HEK293 (cell line): ENCODE measurements around the gene KREMEN2.

Source experiments
- BCL11B ChIP-seq: fragments of 450-650 bp; formaldehyde crosslinking; IDR thresholded peaks from 2 replicates; pipeline ENCODE4 v1.5.1; 2016; ENCODE audit warnings: low read depth, missing biosample characterization, missing genetic modification characterization
- ELK4 ChIP-seq: IDR thresholded peaks from 2 replicates; pipeline ENCODE4 v1.6.1; 2011; ENCODE audit warnings: mild to moderate bottlenecking, low read depth, low read length, borderline replicate concordance
- HOXC10 ChIP-seq: sonication (generic); formaldehyde crosslinking; IDR thresholded peaks from 2 replicates; pipeline ENCODE4 v1.8.1; 2023; ENCODE audit warnings: mild to moderate bottlenecking, missing genetic modification reagents
- IKZF3 ChIP-seq: fragments of 450-650 bp; IDR thresholded peaks from 2 replicates; pipeline ENCODE4 v1.5.0; 2018; ENCODE audit warnings: missing biosample characterization, mild to moderate bottlenecking, missing genetic modification characterization, moderate library complexity
- MYNN ChIP-seq: fragments of 450-650 bp; formaldehyde crosslinking; IDR thresholded peaks from 2 replicates; pipeline ENCODE4 v1.5.1; 2016; ENCODE audit warnings: missing biosample characterization, missing genetic modification characterization, borderline replicate concordance
- SCRT1 ChIP-seq: fragments of 450-650 bp; formaldehyde crosslinking; IDR thresholded peaks from 2 replicates; pipeline ENCODE4 v1.5.1; 2016; ENCODE audit warnings: missing biosample characterization, missing genetic modification characterization, borderline replicate concordance
- YY2 ChIP-seq: fragments of 450-650 bp; formaldehyde crosslinking; IDR thresholded peaks from 2 replicates; pipeline ENCODE4 v1.5.1; 2016; ENCODE audit warnings: missing biosample characterization, missing genetic modification characterization
- ZBTB26 ChIP-seq: fragments of 450-650 bp; formaldehyde crosslinking; optimal IDR thresholded peaks from 2 replicates; pipeline ENCODE3; 2016; ENCODE audit warnings: missing biosample characterization, mild to moderate bottlenecking, missing genetic modification characterization
- ZBTB49 ChIP-seq: fragments of 450-650 bp; formaldehyde crosslinking; IDR thresholded peaks from 2 replicates; pipeline ENCODE4 v1.5.1; 2016; ENCODE audit warnings: missing biosample characterization, missing genetic modification characterization, low read depth
- ZFP69B ChIP-seq: fragments of 450-650 bp; formaldehyde crosslinking; IDR thresholded peaks from 2 replicates; pipeline ENCODE4 v1.5.1; 2016; ENCODE audit warnings: missing biosample characterization, missing genetic modification characterization
- ZNF140 ChIP-seq: fragments of 450-650 bp; formaldehyde crosslinking; IDR thresholded peaks from 2 replicates; pipeline ENCODE4 v1.5.1; 2016; ENCODE audit warnings: missing biosample characterization, missing genetic modification characterization
- ZNF148 ChIP-seq: fragments of 450-650 bp; formaldehyde crosslinking; IDR thresholded peaks from 2 replicates; pipeline ENCODE4 v1.5.0; 2017; ENCODE audit warnings: missing biosample characterization, missing genetic modification characterization, borderline replicate concordance
- ZNF157 ChIP-seq: fragments of 450-650 bp; formaldehyde crosslinking; IDR thresholded peaks from 2 replicates; pipeline ENCODE4 v1.5.1; 2016; ENCODE audit warnings: missing biosample characterization, missing genetic modification characterization
- ZNF169 ChIP-seq: fragments of 450-650 bp; formaldehyde crosslinking; IDR thresholded peaks from 2 replicates; pipeline ENCODE4 v1.5.1; 2016; ENCODE audit warnings: missing biosample characterization, missing genetic modification characterization
- ZNF19 ChIP-seq: fragments of 450-650 bp; formaldehyde crosslinking; IDR thresholded peaks from 2 replicates; pipeline ENCODE4; 2016; ENCODE audit warnings: missing biosample characterization, missing genetic modification characterization, low read depth
- ZNF2 ChIP-seq: fragments of 450-650 bp; formaldehyde crosslinking; IDR thresholded peaks from 2 replicates; pipeline ENCODE4 v1.5.1; 2016; ENCODE audit warnings: missing biosample characterization, missing genetic modification characterization
- ZNF302 ChIP-seq: fragments of 450-650 bp; formaldehyde crosslinking; IDR thresholded peaks from 2 replicates; pipeline ENCODE4 v1.5.1; 2016; ENCODE audit warnings: missing biosample characterization, missing genetic modification characterization, low read depth
- ZNF549 ChIP-seq: fragments of 450-650 bp; IDR thresholded peaks from 2 replicates; pipeline ENCODE4 v1.5.1; 2018; ENCODE audit warnings: missing biosample characterization, missing genetic modification characterization, mild to moderate bottlenecking, inconsistent platforms, moderate library complexity
- ZNF555 ChIP-seq: fragments of 450-650 bp; formaldehyde crosslinking; conservative IDR thresholded peaks from 2 replicates; pipeline ENCODE4 v1.5.1; 2017; ENCODE audit warnings: missing biosample characterization, mild to moderate bottlenecking, missing genetic modification characterization, inconsistent platforms
- ZNF560 ChIP-seq: fragments of 450-650 bp; formaldehyde crosslinking; IDR thresholded peaks from 2 replicates; pipeline ENCODE4 v1.5.1; 2017; ENCODE audit warnings: missing biosample characterization, missing genetic modification characterization, borderline replicate concordance
- ZNF626 ChIP-seq: fragments of 450-650 bp; sonication (Bioruptor Pico); formaldehyde crosslinking; IDR thresholded peaks from 2 replicates; pipeline ENCODE4 v1.5.1; 2018; ENCODE audit warnings: missing biosample characterization, missing genetic modification characterization, inconsistent platforms
- ZNF670 ChIP-seq: fragments of 450-650 bp; formaldehyde crosslinking; IDR thresholded peaks from 2 replicates; pipeline ENCODE4 v1.5.1; 2016; ENCODE audit warnings: missing biosample characterization, missing genetic modification characterization, low read depth
- ZSCAN18 ChIP-seq: fragments of 450-650 bp; formaldehyde crosslinking; IDR thresholded peaks from 2 replicates; pipeline ENCODE4 v1.5.1; 2016; ENCODE audit warnings: missing biosample characterization, missing genetic modification characterization
- ZSCAN30 ChIP-seq: fragments of 450-650 bp; IDR thresholded peaks from 2 replicates; pipeline ENCODE4 v1.5.1; 2018; ENCODE audit warnings: missing biosample characterization, mild to moderate bottlenecking, missing genetic modification characterization, moderate library complexity
- ZSCAN5A ChIP-seq: fragments of 450-650 bp; formaldehyde crosslinking; IDR thresholded peaks from 2 replicates; pipeline ENCODE4 v1.5.1; 2016; ENCODE audit warnings: missing biosample characterization, missing genetic modification characterization

The KREMEN2 gene

GRCh38 chr16:2964475-2965336 is 631 bp downstream of the KREMEN2 start (continued):
- no peak for TF ChIP-seq ZNF148 (tag by site-specific recombination)
- TF ChIP-seq ZNF555, result no peak
- no peak for TF ChIP-seq ZNF302 (tag by site-specific recombination)
- TF ChIP-seq HOXC10 (CRISPR knock-in tag), result no peak
- no peak for TF ChIP-seq YY2
- no peak for TF ChIP-seq ZSCAN30 (tag by site-specific recombination)
- TF ChIP-seq ZNF549, result no peak
- TF ChIP-seq ZSCAN5A (tag by site-specific recombination), result peak; percentile 60; the same call in 1 of the 2 replicates
- TF ChIP-seq ELK4, result no peak
- no peak for TF ChIP-seq IKZF3 (tag by site-specific recombination)
- TF ChIP-seq ZFP69B (tag by site-specific recombination), result no peak
- TF ChIP-seq ZNF169 (tag by site-specific recombination), result no peak
- peak; percentile 80 for TF ChIP-seq ZBTB26 (tag by site-specific recombination)
- no peak for TF ChIP-seq SCRT1 (tag by site-specific recombination)
- TF ChIP-seq MYNN (tag by site-specific recombination), result no peak
- TF ChIP-seq ZSCAN18 (tag by site-specific recombination), result no peak
- TF ChIP-seq ZNF2 (tag by site-specific recombination), result peak; percentile 97
- TF ChIP-seq ZNF157 (tag by site-specific recombination), result no peak
- TF ChIP-seq BCL11B (tag by site-specific recombination), result peak; percentile 44
- TF ChIP-seq ZNF670 (tag by site-specific recombination), result no peak
- TF ChIP-seq ZBTB49 (tag by site-specific recombination), result no peak
- TF ChIP-seq ZNF19 (tag by site-specific recombination), result no peak
- TF ChIP-seq ZNF560 (tag by site-specific recombination), result no peak
- no peak for TF ChIP-seq ZNF140
- no peak for TF ChIP-seq ZNF626 (tag by site-specific recombination)
